OCI-LY3 (cell line): ENCODE measurements around the gene ARSA.

Source experiments
- H2AFZ ChIP-seq: fragments of 200-600, 300-600 bp; shearing (Covaris generic); 2 replicates; pipeline ENCODE4 v1.6.0; 2014; ENCODE audit warnings: antibody characterized with exemption, low read depth, low read length
- H3K27ac ChIP-seq: fragments of 200-600, 300-600 bp; sonication (generic); 2 replicates; pipeline ENCODE4 v1.5.1; 2014; ENCODE audit warnings: mild to moderate bottlenecking, low read length, moderate library complexity, mixed read lengths
- H3K27me3 ChIP-seq: fragments of 200-600, 300-600 bp; sonication (generic); 2 replicates; pipeline ENCODE4 v1.6.1; 2014; ENCODE audit warnings: low read depth, low read length, mixed read lengths
- H3K36me3 ChIP-seq: fragments of 200-600, 300-600 bp; sonication (generic); replicated peaks from 2 replicates; pipeline ENCODE3; 2014; ENCODE audit warnings: low read depth, low read length, mixed read lengths
- H3K4me1 ChIP-seq: fragments of 300-600, 200-600 bp; sonication (generic); 2 replicates; pipeline ENCODE4 v1.6.1; 2014; ENCODE audit warnings: low read length, mixed read lengths
- H3K4me2 ChIP-seq: fragments of 200-600, 300-600 bp; sonication (generic); 2 replicates; pipeline ENCODE4 v1.6.1; 2014; ENCODE audit warnings: low read length, mixed read lengths
- H3K4me3 ChIP-seq: fragments of 300-600, 200-600 bp; sonication (generic); 2 replicates; pipeline ENCODE4 v1.5.1; 2014; ENCODE audit warnings: antibody characterized with exemption, mild to moderate bottlenecking, low read length, moderate library complexity
- H3K79me2 ChIP-seq: fragments of 300-600, 200-600 bp; shearing (Covaris generic); 2 replicates; pipeline ENCODE4 v1.6.1; 2014; ENCODE audit warnings: mild to moderate bottlenecking, low read length, mixed read lengths
- H3K9ac ChIP-seq: fragments of 300-600, 200-600 bp; shearing (Covaris generic); 2 replicates; pipeline ENCODE4 v1.6.0; 2014; ENCODE audit warnings: mild to moderate bottlenecking, low read length, moderate library complexity
- H3K9me3 ChIP-seq: fragments of 200-600, 300-600 bp; shearing (Covaris generic); 2 replicates; pipeline ENCODE4 v1.6.1; 2014; ENCODE audit warnings: low read length, mixed read lengths; ENCODE audit not compliant: insufficient read depth
- H4K20me1 ChIP-seq: fragments of 200-600, 300-600 bp; sonication (generic); 2 replicates; pipeline ENCODE4 v1.6.1; 2016; ENCODE audit warnings: low read length, mixed read lengths; ENCODE audit not compliant: insufficient read depth
- CTCF ChIP-seq: fragments of 200-600, 300-600 bp; sonication (generic); IDR thresholded peaks from 2 replicates; pipeline ENCODE4 v1.5.1; 2014; ENCODE audit warnings: antibody characterized with exemption, low read length, low read depth
- EZH2phosphoT487 ChIP-seq: fragments of 200-600 bp; shearing (Covaris generic); IDR thresholded peaks from 2 replicates; pipeline ENCODE4 v1.6.1; 2018; ENCODE audit warnings: antibody characterized with exemption, mixed run types, low read depth

The ARSA gene

DNA sequence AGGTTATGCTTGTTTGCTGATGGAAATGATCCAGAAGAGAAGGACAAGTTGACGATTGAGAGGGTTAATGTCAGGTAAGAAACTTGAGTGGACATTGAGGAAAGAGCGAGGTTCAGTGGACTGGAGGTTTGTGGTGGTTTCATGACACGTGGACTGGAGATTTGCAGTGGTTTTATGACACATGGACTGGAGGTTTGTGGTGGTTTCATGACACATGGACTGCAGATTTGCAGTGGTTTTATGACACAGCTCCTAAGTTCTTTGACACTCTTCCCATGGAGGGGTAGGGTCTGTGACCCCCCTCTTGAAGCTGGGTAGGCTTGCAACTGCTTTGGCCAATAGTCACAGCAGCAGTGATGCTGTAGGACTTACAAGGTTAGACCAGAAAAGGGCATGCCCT is 32.8 kb downstream of the ARSA start:
- no peak overlapping the region for H3K4me3 ChIP-seq
- no peaks in the 10 kb centered on the region for H3K27me3 ChIP-seq
- H3K79me2 ChIP-seq, result no peaks in the 10 kb centered on the region
- H3K4me2 ChIP-seq, result no peak overlapping the region
- H4K20me1 ChIP-seq, result no peaks in the 10 kb centered on the region
- H2AFZ ChIP-seq, result no peak overlapping the region
- H3K36me3 ChIP-seq, result no peaks in the 10 kb centered on the region
- TF ChIP-seq EZH2phosphoT487, result no peak
- no peak for TF ChIP-seq CTCF
- H3K9me3 ChIP-seq, result no peaks in the 10 kb centered on the region
- no peak overlapping the region for H3K27ac ChIP-seq
- H3K4me1 ChIP-seq, result no peaks in the 10 kb centered on the region
- H3K9ac ChIP-seq, result no peak overlapping the region

- Histone ChIP-seq H3K9ac (no peak overlapping the region), H3K36me3 (no peaks in the 10 kb centered on the region), H3K4me3 (no peak overlapping the region), H3K27ac (no peak overlapping the region), H3K79me2 (peaks cover 5% of the 10 kb centered on the region; the same call in 1 of the 2 replicates), H4K20me1 (no peaks in the 10 kb centered on the region), H3K9me3 (no peaks in the 10 kb centered on the region), H3K4me2 (no peak overlapping the region), H3K27me3 (no peaks in the 10 kb centered on the region), H3K4me1 (peaks cover 4% of the 10 kb centered on the region; the same call in 1 of the 2 replicates), H2AFZ (no peak overlapping the region)
- no peak for TF ChIP-seq EZH2phosphoT487
- no peak for TF ChIP-seq CTCF
These were observed 40.5 kb downstream of the ARSA start for GRCh38 chr22:50587407-50587806.

GRCh38 chr22:50586416-50586815 is 41.5 kb downstream of the ARSA start:
- Histone ChIP-seq H3K9me3 (no peaks in the 10 kb centered on the region), H3K79me2 (peaks cover 13% of the 10 kb centered on the region), H2AFZ (no peak overlapping the region), H3K9ac (no peak overlapping the region), H3K4me2 (no peak overlapping the region), H3K4me1 (peaks cover 8% of the 10 kb centered on the region), H3K27ac (no peak overlapping the region), H4K20me1 (no peaks in the 10 kb centered on the region), H3K4me3 (no peak overlapping the region), H3K27me3 (no peaks in the 10 kb centered on the region), H3K36me3 (no peaks in the 10 kb centered on the region)
- TF ChIP-seq CTCF (no peak), EZH2phosphoT487 (no peak)

GRCh38 chr22:50585781-50586180 is 42.2 kb downstream of the ARSA start:
- Histone ChIP-seq H3K9ac (no peak overlapping the region), H3K27me3 (no peaks in the 10 kb centered on the region), H3K79me2 (peaks cover 18% of the 10 kb centered on the region), H3K4me3 (no peak overlapping the region), H3K9me3 (no peaks in the 10 kb centered on the region), H3K27ac (no peak overlapping the region), H3K4me1 (peaks cover 11% of the 10 kb centered on the region), H3K36me3 (no peaks in the 10 kb centered on the region), H3K4me2 (no peak overlapping the region), H2AFZ (no peak overlapping the region), H4K20me1 (no peaks in the 10 kb centered on the region)
- no peak for TF ChIP-seq EZH2phosphoT487
- no peak for TF ChIP-seq CTCF
